Activated naive CD4-positive, alpha-beta T cell treated with anti-CD3 and anti-CD28 coated beads for 36 hours (primary cell): ENCODE measurements around the gene MIGA2. TPM values are rescaled to one million over a fixed set of nuclear protein-coding genes. Genes with fewer than 3 reads are reported as not detected.
"Not testable (repeated sequence)": the region's sequence is repeated elsewhere in the genome, so short reads cannot be mapped to it uniquely, and the experiment has no call there.

Experiments
- CTCF ChIA-PET: fragments of 350-600 bp; sonication (Branson Sonifier 250); formaldehyde crosslinking; loops from one replicate; lab custom pipeline; 2021; ENCODE audit warnings: antibody characterized with exemption; lab: Charles Lee
- DNase-seq: peaks from one replicate; pipeline ENCODE4 v3.0.0-alpha.2; 2020
- H3K27ac Mint-ChIP-seq: one replicate; pipeline ENCODE4 v1.8.0; 2021; ENCODE audit warnings: mild to moderate bottlenecking, mixed read lengths
- H3K27me3 Mint-ChIP-seq: one replicate; pipeline ENCODE4 v1.8.0; 2021; ENCODE audit warnings: low read depth, mixed read lengths
- H3K36me3 Mint-ChIP-seq: one replicate; pipeline ENCODE4 v1.8.0; 2021; ENCODE audit warnings: low read depth, mixed read lengths
- H3K4me1 Mint-ChIP-seq: one replicate; pipeline ENCODE4 v1.8.0; 2021; ENCODE audit warnings: low read depth, mixed read lengths
- H3K4me3 Mint-ChIP-seq: one replicate; pipeline ENCODE4 v1.8.0; 2021; ENCODE audit warnings: mild to moderate bottlenecking, moderate library complexity, mixed read lengths
- H3K9me3 Mint-ChIP-seq: one replicate; pipeline ENCODE4 v1.8.0; 2021; ENCODE audit warnings: mixed read lengths
- intact Hi-C: fragments of 100-400 bp; cut with micrococcal nuclease; formaldehyde crosslinking; loops from one replicate; pipeline ENCODE4 v1.15.1; 2023
- total RNA-seq, 2 experiments: library from RNA; stranded (reverse); gene quantifications; one replicate each; pipeline ENCODE4 v1.2.3, GENCODE V29; 2021

Gene MIGA2, protein sequence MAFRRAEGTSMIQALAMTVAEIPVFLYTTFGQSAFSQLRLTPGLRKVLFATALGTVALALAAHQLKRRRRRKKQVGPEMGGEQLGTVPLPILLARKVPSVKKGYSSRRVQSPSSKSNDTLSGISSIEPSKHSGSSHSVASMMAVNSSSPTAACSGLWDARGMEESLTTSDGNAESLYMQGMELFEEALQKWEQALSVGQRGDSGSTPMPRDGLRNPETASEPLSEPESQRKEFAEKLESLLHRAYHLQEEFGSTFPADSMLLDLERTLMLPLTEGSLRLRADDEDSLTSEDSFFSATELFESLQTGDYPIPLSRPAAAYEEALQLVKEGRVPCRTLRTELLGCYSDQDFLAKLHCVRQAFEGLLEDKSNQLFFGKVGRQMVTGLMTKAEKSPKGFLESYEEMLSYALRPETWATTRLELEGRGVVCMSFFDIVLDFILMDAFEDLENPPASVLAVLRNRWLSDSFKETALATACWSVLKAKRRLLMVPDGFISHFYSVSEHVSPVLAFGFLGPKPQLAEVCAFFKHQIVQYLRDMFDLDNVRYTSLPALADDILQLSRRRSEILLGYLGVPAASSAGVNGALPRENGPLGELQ
- total RNA-seq: 10 to 100 TPM; 36.3 to 42.7 TPM

GRCh38 chr9:129036241-129036922, at the start of gene MIGA2:
TSS of gene MIGA2 (plus strand) at chr9:129036626. CDS start at chr9:129040595, 3,969 bp downstream.
- intact Hi-C loops: loop anchor here (1.0 to 5.0 kb wide), 5 partner anchors 8 to 312 kb away; partner anchors contain the start of genes CRAT, DOLK, DOLPP1 and NUP188
- Mint-ChIP-seq H3K27ac (peak within 1 kb of the TSS; percentile 71), H3K36me3 (peaks cover 3% of the 10 kb centered on the region), H3K9me3 (no peaks in the 10 kb centered on the region), H3K4me1 (peaks cover 30% of the 10 kb centered on the region), H3K27me3 (no peaks in the 10 kb centered on the region), H3K4me3 (peak within 1 kb of the TSS; percentile 98)
- CTCF ChIA-PET: interaction anchor here (0.5 kb wide), 2 partner anchors 84 to 391 kb away, joined by 3 to 6 read pairs; no protein-coding TSS in a partner anchor
- DNase-seq: peak; percentile 97

- H3K4me3 Mint-ChIP-seq: no peak overlapping the region
- H3K9me3 Mint-ChIP-seq: no peaks in the 10 kb centered on the region
- intact Hi-C loops: no loop called here
- peaks cover 41% of the 10 kb centered on the region for H3K36me3 Mint-ChIP-seq
- H3K27me3 Mint-ChIP-seq: no peaks in the 10 kb centered on the region
- no peak overlapping the region for H3K27ac Mint-ChIP-seq
- H3K4me1 Mint-ChIP-seq: no peaks in the 10 kb centered on the region
- CTCF ChIA-PET: no interaction called here
- DNase-seq: no peak
Observed at GRCh38 chr9:128986671-128987070, 49.8 kb upstream of the MIGA2 start.

DNA sequence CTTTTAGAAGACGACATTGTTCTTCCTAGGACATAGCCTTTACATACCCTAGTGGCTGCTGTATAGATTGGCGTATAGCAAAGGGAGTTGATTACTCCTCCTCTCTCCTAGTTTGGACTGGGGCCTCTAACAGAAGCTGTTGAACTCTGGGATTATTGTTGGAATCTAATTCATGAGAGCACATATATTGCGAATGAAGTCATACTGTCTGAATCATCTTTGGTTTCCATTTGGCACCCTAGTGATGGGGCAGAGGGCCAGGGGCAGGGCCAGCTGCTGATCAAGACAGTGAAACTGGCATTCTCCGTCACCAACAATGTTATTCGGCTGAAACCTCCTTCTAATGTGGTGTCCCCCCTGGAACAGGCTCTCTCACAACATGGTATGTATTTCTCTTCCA, 48.6 kb upstream of the MIGA2 start:
- no peak for DNase-seq
- H3K4me3 Mint-ChIP-seq: no peak overlapping the region
- intact Hi-C loops: no loop called here
- no peaks in the 10 kb centered on the region for H3K27me3 Mint-ChIP-seq
- CTCF ChIA-PET: no interaction called here
- H3K36me3 Mint-ChIP-seq: peaks cover 37% of the 10 kb centered on the region
- H3K4me1 Mint-ChIP-seq: no peaks in the 10 kb centered on the region
- H3K9me3 Mint-ChIP-seq: no peaks in the 10 kb centered on the region
- no peak overlapping the region for H3K27ac Mint-ChIP-seq

GRCh38 chr9:128992995-128993394, 43.4 kb upstream of the MIGA2 start:
- peaks cover 37% of the 10 kb centered on the region for H3K36me3 Mint-ChIP-seq
- H3K4me3 Mint-ChIP-seq: no peak overlapping the region
- intact Hi-C loops: no loop called here
- CTCF ChIA-PET: interaction anchor here (0.6 kb wide), 1 partner anchor 525 kb away, joined by 5 read pairs; no protein-coding TSS in a partner anchor
- no peaks in the 10 kb centered on the region for H3K9me3 Mint-ChIP-seq
- no peak overlapping the region for H3K27ac Mint-ChIP-seq
- H3K4me1 Mint-ChIP-seq: peaks cover 12% of the 10 kb centered on the region
- H3K27me3 Mint-ChIP-seq: no peaks in the 10 kb centered on the region
- no peak for DNase-seq

DNA sequence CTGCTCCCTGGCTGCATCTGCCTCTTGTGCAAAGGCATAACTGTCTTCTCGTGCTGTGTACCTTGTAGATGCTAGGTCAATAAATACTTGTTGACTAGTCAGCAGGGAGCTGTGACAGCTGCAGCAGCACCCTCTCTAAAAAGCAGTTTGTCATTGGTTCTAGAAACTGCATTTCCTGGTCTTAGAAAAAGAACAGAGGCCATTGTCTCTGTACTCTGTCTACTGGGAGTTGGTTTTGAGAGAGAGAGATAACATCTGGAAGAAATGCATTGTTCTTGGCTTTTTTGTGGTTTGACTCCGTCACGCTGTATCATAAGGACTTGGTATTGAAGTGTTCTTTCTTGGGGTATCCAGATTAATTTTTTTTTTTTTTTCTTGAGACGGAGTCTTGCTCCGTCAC, 40.6 kb upstream of the MIGA2 start:
- Mint-ChIP-seq H3K4me1 (peaks cover 20% of the 10 kb centered on the region), H3K27me3 (no peaks in the 10 kb centered on the region), H3K4me3 (no peak overlapping the region), H3K27ac (no peak overlapping the region), H3K9me3 (no peaks in the 10 kb centered on the region), H3K36me3 (peaks cover 44% of the 10 kb centered on the region)
- no peak for DNase-seq
- CTCF ChIA-PET: interaction anchor here (0.6 to 0.7 kb wide), 3 partner anchors 183 to 742 kb away, joined by 3 to 6 read pairs (median 3); no protein-coding TSS in a partner anchor
- intact Hi-C loops: no loop called here

GRCh38 chr9:128998462-128998861, 38.0 kb upstream of the MIGA2 start:
- intact Hi-C loops: no loop called here
- H3K9me3 Mint-ChIP-seq: no peaks in the 10 kb centered on the region
- CTCF ChIA-PET: interaction anchor here (0.5 to 1.4 kb wide), 2 partner anchors 9 to 337 kb away, joined by 3 to 4 read pairs; no protein-coding TSS in a partner anchor
- no peaks in the 10 kb centered on the region for H3K27me3 Mint-ChIP-seq
- H3K27ac Mint-ChIP-seq: no peak overlapping the region
- DNase-seq: no peak
- H3K4me1 Mint-ChIP-seq: peaks cover 20% of the 10 kb centered on the region
- H3K4me3 Mint-ChIP-seq: no peak overlapping the region
- peaks cover 53% of the 10 kb centered on the region for H3K36me3 Mint-ChIP-seq

DNA sequence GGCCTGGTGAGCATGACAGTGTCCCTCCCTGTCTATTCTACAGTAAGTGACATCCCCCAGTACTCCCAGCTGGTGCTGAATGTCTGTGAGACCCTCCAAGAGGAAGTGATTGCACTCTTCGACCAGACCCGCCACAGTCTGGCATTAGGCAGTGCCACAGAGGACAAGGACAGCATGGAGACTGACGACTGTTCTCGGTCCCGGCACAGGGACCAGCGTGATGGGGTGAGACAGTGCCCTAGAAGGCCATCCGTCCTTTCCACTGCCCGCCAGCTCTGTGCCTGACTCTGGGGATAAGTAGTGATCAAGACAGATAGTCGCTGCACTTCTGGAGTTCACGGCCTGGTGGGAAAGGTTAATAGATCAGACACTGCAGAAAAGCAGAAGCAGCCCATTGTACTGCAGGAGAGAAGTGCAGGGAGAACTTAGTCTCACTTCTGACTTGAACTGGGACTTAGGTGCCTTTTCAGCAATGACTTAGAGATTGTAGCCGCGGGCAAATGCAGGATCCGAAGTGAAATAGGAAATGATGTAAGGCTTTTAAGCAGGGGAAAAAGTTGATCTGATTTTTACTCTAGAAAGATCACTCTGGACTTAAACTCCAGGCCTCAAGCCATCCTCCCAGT, 36.7 kb upstream of the MIGA2 start:
- DNase-seq: peak; percentile 37
- Mint-ChIP-seq H3K4me3 (no peak overlapping the region), H3K4me1 (peaks cover 15% of the 10 kb centered on the region), H3K9me3 (no peaks in the 10 kb centered on the region), H3K27me3 (no peaks in the 10 kb centered on the region), H3K27ac (peak overlapping the region; percentile 78), H3K36me3 (peaks cover 44% of the 10 kb centered on the region)
- CTCF ChIA-PET: no interaction called here
- intact Hi-C loops: no loop called here

DNA sequence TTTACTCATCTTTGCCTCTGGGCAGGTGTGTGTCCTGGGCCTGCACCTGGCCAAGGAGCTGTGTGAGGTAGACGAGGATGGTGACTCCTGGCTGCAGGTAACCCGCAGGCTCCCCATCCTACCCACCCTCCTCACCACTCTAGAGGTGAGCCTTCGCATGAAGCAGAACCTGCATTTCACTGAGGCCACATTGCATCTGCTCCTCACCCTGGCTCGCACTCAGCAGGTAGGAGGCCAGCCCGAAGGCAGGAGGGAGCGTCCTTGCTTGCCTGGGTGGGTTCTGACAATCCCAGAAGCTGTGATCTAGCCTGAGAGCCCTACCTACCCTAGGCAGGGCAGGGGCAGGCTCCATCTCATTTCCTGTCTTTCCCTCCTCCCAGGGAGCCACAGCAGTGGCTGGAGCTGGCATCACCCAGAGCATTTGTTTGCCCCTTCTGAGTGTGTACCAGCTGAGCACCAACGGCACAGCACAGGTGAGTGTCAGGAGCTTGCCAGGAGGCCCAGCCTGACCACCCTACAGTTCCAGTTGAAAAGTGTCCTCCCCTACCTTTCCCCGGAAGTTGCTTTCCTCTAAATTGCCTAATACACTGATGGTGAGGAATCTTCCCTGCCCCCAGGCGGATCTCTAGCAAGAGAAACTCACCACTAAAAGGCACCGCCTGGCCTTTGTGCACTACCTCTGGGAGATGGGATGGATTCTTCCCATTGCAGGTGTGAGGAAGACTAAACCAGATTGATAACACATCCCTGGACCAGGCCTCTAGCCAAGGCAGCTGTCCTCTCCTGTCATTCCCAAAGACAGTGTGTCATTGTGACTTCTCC, 34.7 kb upstream of the MIGA2 start:
- Mint-ChIP-seq H3K9me3 (no peaks in the 10 kb centered on the region), H3K4me3 (no peak overlapping the region), H3K27me3 (no peaks in the 10 kb centered on the region), H3K27ac (peak overlapping the region; percentile 46), H3K4me1 (peaks cover 8% of the 10 kb centered on the region), H3K36me3 (peaks cover 47% of the 10 kb centered on the region)
- CTCF ChIA-PET: no interaction called here
- no peak for DNase-seq
- intact Hi-C loops: no loop called here

- CTCF ChIA-PET: no interaction called here
- Mint-ChIP-seq H3K27me3 (no peaks in the 10 kb centered on the region), H3K36me3 (peaks cover 43% of the 10 kb centered on the region), H3K4me3 (no peak overlapping the region), H3K27ac (no peak overlapping the region), H3K4me1 (peaks cover 8% of the 10 kb centered on the region), H3K9me3 (no peaks in the 10 kb centered on the region)
- intact Hi-C loops: no loop called here
- no peak for DNase-seq
Observed at GRCh38 chr9:129002992-129003391, 33.4 kb upstream of the MIGA2 start.

- peaks cover 41% of the 10 kb centered on the region for H3K36me3 Mint-ChIP-seq
- H3K9me3 Mint-ChIP-seq, H3K4me3 Mint-ChIP-seq, H3K4me1 Mint-ChIP-seq, intact Hi-C loops, DNase-seq, H3K27me3 Mint-ChIP-seq, H3K27ac Mint-ChIP-seq: not testable (repeated sequence)
- CTCF ChIA-PET: interaction anchor here (0.5 to 1.2 kb wide), 3 partner anchors 15 to 243 kb away, joined by 3 to 4 read pairs (median 4); no protein-coding TSS in a partner anchor
Observed at GRCh38 chr9:129004173-129004572, 32.3 kb upstream of the MIGA2 start.

DNA sequence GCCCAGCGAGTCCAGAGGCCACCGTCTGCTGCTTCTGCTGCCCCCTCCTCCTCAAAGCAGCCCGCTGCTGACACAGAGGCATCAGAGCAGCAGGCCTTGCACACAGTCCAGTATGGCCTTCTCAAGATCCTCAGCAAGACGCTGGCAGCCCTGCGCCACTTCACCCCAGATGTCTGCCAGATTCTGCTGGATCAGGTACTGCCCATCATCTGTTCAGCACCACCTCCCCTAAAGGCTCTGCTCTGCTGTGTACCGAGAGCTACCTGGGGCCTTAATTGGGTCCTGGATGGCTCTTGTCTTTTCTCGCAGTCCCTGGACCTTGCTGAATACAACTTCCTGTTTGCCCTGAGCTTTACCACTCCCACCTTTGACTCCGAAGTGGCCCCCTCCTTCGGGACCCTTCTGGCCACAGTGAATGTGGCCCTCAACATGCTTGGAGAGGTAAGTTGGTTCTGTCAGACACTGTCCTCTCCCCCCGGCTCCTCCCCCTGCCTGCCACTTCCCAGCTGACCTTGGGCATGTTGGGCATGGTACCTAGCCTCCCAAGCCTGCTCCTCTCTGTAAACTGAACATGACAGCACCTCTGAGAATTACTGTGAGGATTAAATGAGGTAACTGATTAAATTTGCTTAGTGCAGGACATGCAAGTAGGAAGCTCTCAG, 31.0 kb upstream of the MIGA2 start:
- Mint-ChIP-seq H3K9me3 (no peaks in the 10 kb centered on the region), H3K27me3 (no peaks in the 10 kb centered on the region), H3K4me1 (no peaks in the 10 kb centered on the region), H3K27ac (no peak overlapping the region), H3K4me3 (no peak overlapping the region), H3K36me3 (peaks cover 33% of the 10 kb centered on the region)
- CTCF ChIA-PET: interaction anchor here (0.8 to 1.1 kb wide), 3 partner anchors 12 to 33 kb away, joined by 3 to 5 read pairs (median 5); no protein-coding TSS in a partner anchor
- intact Hi-C loops: no loop called here
- no peak for DNase-seq
